ENCODE data around the gene FCHSD2.

GRCh38 chr11:73170140-73170539, 28.0 kb upstream of the FCHSD2 start:
- TF ChIP-seq, protein P1, sequence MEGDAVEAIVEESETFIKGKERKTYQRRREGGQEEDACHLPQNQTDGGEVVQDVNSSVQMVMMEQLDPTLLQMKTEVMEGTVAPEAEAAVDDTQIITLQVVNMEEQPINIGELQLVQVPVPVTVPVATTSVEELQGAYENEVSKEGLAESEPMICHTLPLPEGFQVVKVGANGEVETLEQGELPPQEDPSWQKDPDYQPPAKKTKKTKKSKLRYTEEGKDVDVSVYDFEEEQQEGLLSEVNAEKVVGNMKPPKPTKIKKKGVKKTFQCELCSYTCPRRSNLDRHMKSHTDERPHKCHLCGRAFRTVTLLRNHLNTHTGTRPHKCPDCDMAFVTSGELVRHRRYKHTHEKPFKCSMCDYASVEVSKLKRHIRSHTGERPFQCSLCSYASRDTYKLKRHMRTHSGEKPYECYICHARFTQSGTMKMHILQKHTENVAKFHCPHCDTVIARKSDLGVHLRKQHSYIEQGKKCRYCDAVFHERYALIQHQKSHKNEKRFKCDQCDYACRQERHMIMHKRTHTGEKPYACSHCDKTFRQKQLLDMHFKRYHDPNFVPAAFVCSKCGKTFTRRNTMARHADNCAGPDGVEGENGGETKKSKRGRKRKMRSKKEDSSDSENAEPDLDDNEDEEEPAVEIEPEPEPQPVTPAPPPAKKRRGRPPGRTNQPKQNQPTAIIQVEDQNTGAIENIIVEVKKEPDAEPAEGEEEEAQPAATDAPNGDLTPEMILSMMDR (IDR thresholded peaks at IDR 0.05), result no peak
- no peak for TF ChIP-seq POLR2A (IDR thresholded peaks at IDR 0.05)

All from lower leg skin (tissue), 3 donors.